ENCODE data around the gene DVL1. TPM values are rescaled to one million over a fixed set of nuclear protein-coding genes. Genes with fewer than 3 reads are reported as not detected.

Gene DVL1
- total and polyA plus RNA-seq, 9 of the 15 experiments (the other 6 are each of a cell fraction or from before 2014, with no cell fraction given) = 0.62 to 135 (median 24.3) TPM

DNA sequence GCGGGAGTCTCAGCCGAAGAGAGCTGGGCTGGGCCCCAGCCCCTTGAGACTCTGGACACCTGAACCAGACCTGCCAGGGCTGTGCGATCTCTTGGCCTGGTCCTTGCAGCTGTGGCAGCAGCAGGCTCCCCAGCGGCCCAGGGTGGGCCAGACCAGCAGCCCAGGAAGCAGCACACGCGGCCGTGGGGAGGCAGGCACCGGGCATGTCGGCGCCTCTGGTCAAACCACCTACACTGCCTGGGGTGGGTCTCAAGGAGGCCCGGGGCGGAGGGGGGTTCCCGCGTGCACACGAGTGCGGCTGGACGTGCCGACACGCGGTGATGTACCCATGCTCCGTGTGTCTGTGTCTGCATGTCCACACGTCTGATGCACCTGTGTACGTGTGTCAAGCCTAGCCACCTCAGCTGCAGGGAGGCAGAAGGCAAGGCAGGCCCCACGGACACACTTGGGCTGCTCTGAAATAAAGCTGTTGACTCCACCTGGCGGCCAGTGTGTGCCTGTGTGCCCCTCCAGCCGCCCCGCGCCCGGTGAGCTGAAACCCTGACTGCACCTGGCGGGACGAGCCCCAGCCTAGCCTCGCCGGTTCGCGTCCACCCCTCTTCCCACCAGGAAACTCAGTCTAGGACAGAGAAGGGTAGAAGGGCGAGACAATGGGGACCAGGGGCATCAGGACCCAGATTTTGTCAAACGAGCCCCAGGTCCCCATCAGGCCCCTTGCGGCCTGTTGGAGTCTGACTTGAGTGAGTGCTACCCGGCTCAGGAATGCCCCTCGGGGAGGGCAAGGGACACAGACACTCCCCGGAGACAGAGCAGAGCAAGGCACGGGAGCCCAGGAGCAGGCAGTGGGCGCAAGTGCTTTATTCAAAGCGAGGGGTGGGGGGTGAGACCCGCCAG, 57.4 kb downstream of the DVL1 start (continued):
- TF ChIP-seq ILK (tag; IDR thresholded peaks at IDR 0.05; ENCODE audit: borderline replicate concordance, low read depth) (no peak), ZNF174 (CRISPR knock-in tag; IDR thresholded peaks at IDR 0.05) (no peak), PHF20 (IDR thresholded peaks at IDR 0.05; ENCODE audit: partially characterized antibody) (no peak), MYBL2 (IDR thresholded peaks at IDR 0.05; ENCODE audit: low read depth) (no peak), MYBL2 (CRISPR knock-in tag; IDR thresholded peaks at IDR 0.05; ENCODE audit: borderline replicate concordance) (no peak), BRF1 (IDR thresholded peaks at IDR 0.05; ENCODE audit: borderline replicate concordance, extremely low read depth, insufficient read length) (no peak), MYNN (IDR thresholded peaks at IDR 0.05) (peak; percentile 49; the same call in 1 of the 2 replicates), MYNN (CRISPR knock-in tag; IDR thresholded peaks at IDR 0.05) (no peak), OTX1 (CRISPR knock-in tag; IDR thresholded peaks at IDR 0.05) (no peak), MAFG (tag; conservative IDR thresholded peaks at IDR 0.05) (no peak), RBBP5 (IDR thresholded peaks at IDR 0.05; ENCODE audit: borderline replicate concordance, insufficient read depth, low read length, poor library complexity, severe bottlenecking) (no peak), PURB (CRISPR knock-in tag; IDR thresholded peaks at IDR 0.05; ENCODE audit: low read depth) (no peak), LARP7 (IDR thresholded peaks at IDR 0.05) (no peak), CTBP1 (IDR thresholded peaks at IDR 0.05; ENCODE audit: borderline replicate concordance) (peak; percentile 58; the same call in 1 of the 2 replicates), NR3C1 (CRISPR knock-in tag; IDR thresholded peaks at IDR 0.05) (no peak), ZNF785 (CRISPR knock-in tag; IDR thresholded peaks at IDR 0.05) (no peak), ZNF175 (CRISPR knock-in tag; IDR thresholded peaks at IDR 0.05; ENCODE audit: low read depth) (no peak), GATAD2A (IDR thresholded peaks at IDR 0.05) (no peak), KLF1 (tag; IDR thresholded peaks at IDR 0.05) (no peak), NFATC3 (IDR thresholded peaks at IDR 0.05) (no peak)
- TF ChIP-seq, protein P1, sequence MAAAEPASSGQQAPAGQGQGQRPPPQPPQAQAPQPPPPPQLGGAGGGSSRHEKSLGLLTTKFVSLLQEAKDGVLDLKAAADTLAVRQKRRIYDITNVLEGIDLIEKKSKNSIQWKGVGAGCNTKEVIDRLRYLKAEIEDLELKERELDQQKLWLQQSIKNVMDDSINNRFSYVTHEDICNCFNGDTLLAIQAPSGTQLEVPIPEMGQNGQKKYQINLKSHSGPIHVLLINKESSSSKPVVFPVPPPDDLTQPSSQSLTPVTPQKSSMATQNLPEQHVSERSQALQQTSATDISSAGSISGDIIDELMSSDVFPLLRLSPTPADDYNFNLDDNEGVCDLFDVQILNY (CRISPR knock-in tag; IDR thresholded peaks at IDR 0.05) = no peak
- TF ChIP-seq, protein P2, sequence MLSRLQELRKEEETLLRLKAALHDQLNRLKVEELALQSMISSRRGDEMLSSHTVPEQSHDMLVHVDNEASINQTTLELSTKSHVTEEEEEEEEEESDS (CRISPR knock-in tag; IDR thresholded peaks at IDR 0.05) = no peak
- TF ChIP-seq, protein P3, sequence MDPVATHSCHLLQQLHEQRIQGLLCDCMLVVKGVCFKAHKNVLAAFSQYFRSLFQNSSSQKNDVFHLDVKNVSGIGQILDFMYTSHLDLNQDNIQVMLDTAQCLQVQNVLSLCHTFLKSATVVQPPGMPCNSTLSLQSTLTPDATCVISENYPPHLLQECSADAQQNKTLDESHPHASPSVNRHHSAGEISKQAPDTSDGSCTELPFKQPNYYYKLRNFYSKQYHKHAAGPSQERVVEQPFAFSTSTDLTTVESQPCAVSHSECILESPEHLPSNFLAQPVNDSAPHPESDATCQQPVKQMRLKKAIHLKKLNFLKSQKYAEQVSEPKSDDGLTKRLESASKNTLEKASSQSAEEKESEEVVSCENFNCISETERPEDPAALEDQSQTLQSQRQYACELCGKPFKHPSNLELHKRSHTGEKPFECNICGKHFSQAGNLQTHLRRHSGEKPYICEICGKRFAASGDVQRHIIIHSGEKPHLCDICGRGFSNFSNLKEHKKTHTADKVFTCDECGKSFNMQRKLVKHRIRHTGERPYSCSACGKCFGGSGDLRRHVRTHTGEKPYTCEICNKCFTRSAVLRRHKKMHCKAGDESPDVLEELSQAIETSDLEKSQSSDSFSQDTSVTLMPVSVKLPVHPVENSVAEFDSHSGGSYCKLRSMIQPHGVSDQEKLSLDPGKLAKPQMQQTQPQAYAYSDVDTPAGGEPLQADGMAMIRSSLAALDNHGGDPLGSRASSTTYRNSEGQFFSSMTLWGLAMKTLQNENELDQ (CRISPR knock-in tag; IDR thresholded peaks at IDR 0.05; ENCODE audit: borderline replicate concordance) = no peak
- TF ChIP-seq, protein P4, sequence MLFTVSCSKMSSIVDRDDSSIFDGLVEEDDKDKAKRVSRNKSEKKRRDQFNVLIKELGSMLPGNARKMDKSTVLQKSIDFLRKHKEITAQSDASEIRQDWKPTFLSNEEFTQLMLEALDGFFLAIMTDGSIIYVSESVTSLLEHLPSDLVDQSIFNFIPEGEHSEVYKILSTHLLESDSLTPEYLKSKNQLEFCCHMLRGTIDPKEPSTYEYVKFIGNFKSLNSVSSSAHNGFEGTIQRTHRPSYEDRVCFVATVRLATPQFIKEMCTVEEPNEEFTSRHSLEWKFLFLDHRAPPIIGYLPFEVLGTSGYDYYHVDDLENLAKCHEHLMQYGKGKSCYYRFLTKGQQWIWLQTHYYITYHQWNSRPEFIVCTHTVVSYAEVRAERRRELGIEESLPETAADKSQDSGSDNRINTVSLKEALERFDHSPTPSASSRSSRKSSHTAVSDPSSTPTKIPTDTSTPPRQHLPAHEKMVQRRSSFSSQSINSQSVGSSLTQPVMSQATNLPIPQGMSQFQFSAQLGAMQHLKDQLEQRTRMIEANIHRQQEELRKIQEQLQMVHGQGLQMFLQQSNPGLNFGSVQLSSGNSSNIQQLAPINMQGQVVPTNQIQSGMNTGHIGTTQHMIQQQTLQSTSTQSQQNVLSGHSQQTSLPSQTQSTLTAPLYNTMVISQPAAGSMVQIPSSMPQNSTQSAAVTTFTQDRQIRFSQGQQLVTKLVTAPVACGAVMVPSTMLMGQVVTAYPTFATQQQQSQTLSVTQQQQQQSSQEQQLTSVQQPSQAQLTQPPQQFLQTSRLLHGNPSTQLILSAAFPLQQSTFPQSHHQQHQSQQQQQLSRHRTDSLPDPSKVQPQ (CRISPR knock-in tag; IDR thresholded peaks at IDR 0.05; ENCODE audit: borderline replicate concordance) = no peak
